ENCODE results near the gene SLC2A1.

Gene SLC2A1

DNA sequence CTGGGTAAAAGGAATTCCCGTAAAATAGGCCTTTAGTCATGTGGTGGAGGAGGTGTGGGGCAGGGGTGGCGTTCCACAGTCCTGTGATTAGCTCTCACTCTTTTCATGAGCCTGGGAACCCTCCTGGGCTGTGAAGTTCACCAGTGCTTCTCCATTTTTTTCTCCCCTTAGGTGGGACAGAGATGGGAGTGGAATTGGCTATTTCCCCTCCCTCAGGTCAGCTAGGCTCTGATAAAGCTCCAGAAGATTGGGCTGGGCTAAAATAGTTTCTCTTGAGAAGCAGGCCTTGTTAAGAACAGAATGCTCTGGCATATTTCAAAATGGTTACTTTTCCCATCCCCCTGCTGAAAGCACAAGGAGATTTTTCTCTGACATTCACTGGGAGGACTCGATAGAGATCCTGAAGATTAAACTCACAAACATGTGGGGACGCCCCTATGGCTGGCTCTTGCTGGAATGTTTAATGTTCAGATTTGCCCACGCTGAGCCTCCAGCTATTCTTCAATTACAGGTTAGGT, 33.4 kb upstream of the SLC2A1 start:
- peaks cover 12% of the 10 kb centered on the region for H3K4me1 Mint-ChIP-seq (ENCODE audit: low read depth)
- H3K27ac Mint-ChIP-seq: no peak overlapping the region
- intact Hi-C loops (cut with micrococcal nuclease): no loop called here
- H3K4me3 Mint-ChIP-seq: no peak overlapping the region
- H3K36me3 Mint-ChIP-seq (ENCODE audit: low read depth): no peaks in the 10 kb centered on the region
- H3K27me3 Mint-ChIP-seq: no peaks in the 10 kb centered on the region
- no peaks in the 10 kb centered on the region for H3K9me3 Mint-ChIP-seq

DNA sequence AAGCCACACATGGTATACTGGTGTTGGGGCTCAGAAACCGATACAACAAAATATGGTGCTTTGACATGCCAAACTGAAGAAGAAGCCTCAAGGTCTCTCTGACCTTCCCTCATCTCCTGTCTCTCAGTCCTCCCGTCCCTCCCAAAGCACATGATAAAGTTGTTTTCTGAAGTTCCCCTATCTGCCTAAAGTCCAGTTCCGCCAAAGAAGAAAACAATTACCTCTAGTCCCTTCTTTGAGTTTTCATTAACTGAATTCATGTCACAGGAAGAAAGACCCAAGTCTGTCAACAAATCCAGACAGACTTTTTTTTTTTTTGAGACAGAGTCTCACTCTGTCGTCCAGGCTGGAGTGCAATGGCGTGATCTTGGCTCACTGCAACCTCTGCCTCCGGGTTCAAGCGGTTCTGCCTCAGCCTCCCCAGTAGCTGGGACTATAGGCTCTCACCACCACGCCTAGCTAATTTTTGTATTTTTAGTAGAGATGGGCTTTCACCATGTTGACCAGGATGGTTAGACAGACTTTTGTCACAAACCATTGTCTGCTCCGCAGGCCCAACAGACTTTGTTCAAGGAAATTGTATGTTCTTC, 32.2 kb upstream of the SLC2A1 start:
- Mint-ChIP-seq H3K9me3 (no peaks in the 10 kb centered on the region), H3K27me3 (no peaks in the 10 kb centered on the region), H3K4me3 (no peak overlapping the region), H3K27ac (no peak overlapping the region), H3K36me3 (ENCODE audit: low read depth) (no peaks in the 10 kb centered on the region), H3K4me1 (ENCODE audit: low read depth) (peaks cover 12% of the 10 kb centered on the region)
- intact Hi-C loops (cut with micrococcal nuclease): no loop called here

DNA sequence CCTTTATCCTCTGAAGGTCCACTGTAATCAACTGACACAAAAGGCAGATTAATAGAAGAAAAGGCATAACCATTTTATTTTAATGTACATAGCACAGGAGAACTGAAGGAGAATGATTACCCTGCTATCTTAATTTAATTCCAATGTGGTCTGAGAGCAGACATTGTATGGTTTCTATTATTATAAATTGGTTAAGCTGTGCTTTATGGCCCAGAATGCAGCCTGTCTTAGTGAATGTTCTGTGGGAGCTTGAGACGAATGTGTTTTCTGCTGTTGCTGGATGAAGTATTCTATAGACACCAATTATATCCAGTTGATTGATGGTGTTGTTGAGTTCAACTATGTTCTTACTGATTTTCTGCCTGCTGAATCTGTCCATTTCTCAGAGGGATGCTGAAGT, 25.0 kb upstream of the SLC2A1 start:
- peaks cover 21% of the 10 kb centered on the region for H3K4me1 Mint-ChIP-seq (ENCODE audit: low read depth)
- intact Hi-C loops (cut with micrococcal nuclease): no loop called here
- no peak overlapping the region for H3K4me3 Mint-ChIP-seq
- no peaks in the 10 kb centered on the region for H3K27me3 Mint-ChIP-seq
- H3K9me3 Mint-ChIP-seq: no peaks in the 10 kb centered on the region
- H3K36me3 Mint-ChIP-seq (ENCODE audit: low read depth): no peaks in the 10 kb centered on the region
- H3K27ac Mint-ChIP-seq: no peak overlapping the region

DNA sequence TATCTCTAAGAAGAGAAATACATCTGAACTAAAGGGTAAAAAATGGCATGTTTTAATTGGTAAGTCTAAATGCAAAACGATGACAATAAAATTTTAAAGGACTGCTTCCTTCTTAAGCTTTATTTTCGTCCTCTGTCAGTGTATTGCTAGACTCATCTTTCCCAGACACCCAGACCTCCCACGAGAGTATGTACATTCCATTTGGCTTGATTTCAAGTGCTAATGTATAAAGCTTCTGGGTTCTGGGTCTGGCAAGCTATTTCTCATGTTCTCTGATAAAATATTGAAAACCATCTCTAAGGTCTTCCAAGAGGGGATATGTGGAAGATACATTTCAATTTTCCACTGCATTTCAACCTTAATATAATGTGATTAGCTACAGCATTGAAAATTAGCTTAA, 24.6 kb upstream of the SLC2A1 start:
- H3K36me3 Mint-ChIP-seq (ENCODE audit: low read depth): no peaks in the 10 kb centered on the region
- H3K9me3 Mint-ChIP-seq: no peaks in the 10 kb centered on the region
- peaks cover 21% of the 10 kb centered on the region for H3K4me1 Mint-ChIP-seq (ENCODE audit: low read depth)
- intact Hi-C loops (cut with micrococcal nuclease): no loop called here
- H3K4me3 Mint-ChIP-seq: no peak overlapping the region
- H3K27ac Mint-ChIP-seq: no peak overlapping the region
- no peaks in the 10 kb centered on the region for H3K27me3 Mint-ChIP-seq

DNA sequence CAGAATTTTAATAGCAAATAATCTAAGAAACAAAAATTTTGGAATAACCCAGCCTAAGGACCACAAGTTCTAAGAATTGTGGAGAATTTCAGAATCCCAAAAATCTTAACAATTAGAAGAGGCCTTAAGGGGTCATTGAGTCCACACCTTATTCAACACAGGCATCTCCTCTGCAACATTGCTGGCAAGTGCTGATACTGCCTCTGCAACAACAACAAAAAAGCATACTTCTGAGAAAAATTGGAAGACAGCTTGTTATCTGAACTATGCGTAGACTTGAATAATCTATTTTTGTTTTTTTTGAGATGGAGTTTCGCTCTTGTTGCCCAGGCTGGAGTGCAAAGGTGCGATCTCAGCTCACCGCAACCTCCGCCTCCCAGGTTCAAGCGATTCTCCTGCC, 24.0 kb upstream of the SLC2A1 start:
- Mint-ChIP-seq H3K36me3 (ENCODE audit: low read depth) (no peaks in the 10 kb centered on the region), H3K4me3 (no peak overlapping the region), H3K27ac (peak overlapping the region; percentile 7), H3K27me3 (no peaks in the 10 kb centered on the region), H3K4me1 (ENCODE audit: low read depth) (peaks cover 21% of the 10 kb centered on the region), H3K9me3 (no peaks in the 10 kb centered on the region)
- intact Hi-C loops (cut with micrococcal nuclease): no loop called here

DNA sequence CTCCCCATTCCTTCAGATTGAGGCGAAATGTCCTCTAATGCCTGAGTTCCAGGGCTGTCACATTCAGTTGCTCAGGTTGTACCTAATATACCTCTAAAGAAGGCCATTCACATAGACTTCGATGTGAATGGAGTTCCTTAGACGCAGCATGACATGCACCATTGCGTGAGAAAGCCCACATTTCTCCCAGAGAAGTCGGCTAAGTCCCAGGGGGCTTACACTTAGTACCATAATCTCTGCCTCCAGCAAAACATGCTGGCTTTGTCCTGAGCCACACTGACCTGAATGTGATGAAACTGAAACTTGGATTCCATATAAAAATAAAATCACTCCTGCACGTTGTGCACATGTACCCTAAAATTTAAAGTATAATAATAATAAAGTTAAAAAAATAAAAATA, 23.2 kb upstream of the SLC2A1 start:
- H3K27me3 Mint-ChIP-seq: no peaks in the 10 kb centered on the region

DNA sequence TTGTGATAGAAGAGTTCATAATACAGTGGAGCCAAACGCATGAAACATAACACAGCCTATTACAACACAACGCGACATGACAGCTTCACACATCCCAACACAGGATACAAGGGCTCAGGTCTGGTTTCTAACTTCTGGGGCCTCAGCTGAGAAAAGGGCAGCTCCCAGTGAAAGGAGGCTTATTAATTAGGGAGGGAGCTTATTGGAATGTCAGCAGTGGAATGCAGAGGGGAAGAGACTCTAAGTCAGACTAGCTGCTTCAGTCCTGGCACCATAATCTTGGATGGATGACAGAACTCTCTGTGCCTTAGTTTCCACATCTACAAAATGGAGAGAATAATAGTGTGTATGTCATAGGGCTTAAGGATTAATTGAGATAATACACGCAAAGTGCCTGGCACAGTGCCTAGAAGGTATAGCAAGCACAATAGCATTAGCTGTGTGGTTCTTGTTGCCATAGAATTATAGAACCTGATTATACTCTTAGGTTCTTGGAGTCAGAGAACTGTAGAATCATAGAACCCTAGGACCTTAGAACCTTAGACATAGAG, 22.7 kb upstream of the SLC2A1 start:
- intact Hi-C loops (cut with micrococcal nuclease): no loop called here
- H3K27me3 Mint-ChIP-seq: no peaks in the 10 kb centered on the region
- H3K4me3 Mint-ChIP-seq: no peak overlapping the region
- peak overlapping the region; percentile 82 for H3K27ac Mint-ChIP-seq
- H3K9me3 Mint-ChIP-seq: no peaks in the 10 kb centered on the region
- H3K4me1 Mint-ChIP-seq (ENCODE audit: low read depth): peaks cover 21% of the 10 kb centered on the region
- no peaks in the 10 kb centered on the region for H3K36me3 Mint-ChIP-seq (ENCODE audit: low read depth)

More for the DNA sequence above, 23.2 kb upstream of the SLC2A1 start:
- H3K9me3 Mint-ChIP-seq: no peaks in the 10 kb centered on the region
- intact Hi-C loops (cut with micrococcal nuclease): no loop called here
- peaks cover 21% of the 10 kb centered on the region for H3K4me1 Mint-ChIP-seq (ENCODE audit: low read depth)
- H3K27ac Mint-ChIP-seq: peak overlapping the region; percentile 7
- no peak overlapping the region for H3K4me3 Mint-ChIP-seq
- no peaks in the 10 kb centered on the region for H3K36me3 Mint-ChIP-seq (ENCODE audit: low read depth)

DNA sequence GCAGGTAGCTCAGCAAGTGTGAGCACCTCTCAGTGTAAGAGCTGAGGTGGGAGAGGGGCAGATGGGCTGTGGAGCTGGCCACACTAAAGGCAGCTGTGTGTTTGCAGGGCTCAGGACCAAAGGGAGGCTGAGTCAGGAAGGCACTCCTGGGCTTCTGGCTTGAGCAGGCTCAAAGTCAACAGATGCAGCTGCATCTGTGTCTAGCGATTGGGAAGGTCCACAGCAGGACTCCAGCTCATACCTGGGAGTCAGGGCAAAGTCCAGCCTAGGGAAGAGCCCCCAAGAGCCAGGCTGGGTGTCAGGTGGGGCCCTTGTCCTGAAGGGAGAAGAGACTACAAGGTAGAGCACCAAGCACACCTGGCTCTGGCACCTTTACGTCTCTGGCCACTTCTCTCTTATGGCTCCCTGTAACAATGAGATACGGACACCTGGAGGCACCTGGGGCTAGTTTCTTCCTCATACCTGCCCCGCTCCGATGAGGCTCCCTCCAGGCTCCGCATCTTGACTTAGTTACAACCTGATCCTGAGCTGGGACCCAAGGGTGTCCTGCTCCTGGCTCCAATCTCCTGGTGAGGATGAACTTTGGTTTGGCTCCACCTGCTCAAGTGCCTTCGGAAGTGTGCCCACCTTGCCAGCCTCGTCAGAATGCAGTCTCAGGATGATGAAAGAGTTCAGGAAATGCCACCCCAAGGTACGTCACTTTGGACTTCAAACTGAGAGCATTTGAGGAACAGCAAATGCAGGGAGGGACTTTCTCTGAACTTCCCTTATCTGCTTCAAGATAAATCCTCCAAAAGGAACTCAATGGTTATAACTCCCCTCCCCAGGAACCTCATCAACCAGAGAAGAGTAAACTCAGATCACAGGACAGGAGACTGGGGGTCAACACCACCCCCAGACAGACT, 21.5 kb upstream of the SLC2A1 start:
- H3K9me3 Mint-ChIP-seq: no peaks in the 10 kb centered on the region
- peak overlapping the region; percentile 82 for H3K27ac Mint-ChIP-seq
- H3K4me1 Mint-ChIP-seq (ENCODE audit: low read depth): peaks cover 28% of the 10 kb centered on the region
- intact Hi-C loops (cut with micrococcal nuclease): no loop called here
- no peaks in the 10 kb centered on the region for H3K27me3 Mint-ChIP-seq
- no peaks in the 10 kb centered on the region for H3K36me3 Mint-ChIP-seq (ENCODE audit: low read depth)
- H3K4me3 Mint-ChIP-seq: no peak overlapping the region

DNA sequence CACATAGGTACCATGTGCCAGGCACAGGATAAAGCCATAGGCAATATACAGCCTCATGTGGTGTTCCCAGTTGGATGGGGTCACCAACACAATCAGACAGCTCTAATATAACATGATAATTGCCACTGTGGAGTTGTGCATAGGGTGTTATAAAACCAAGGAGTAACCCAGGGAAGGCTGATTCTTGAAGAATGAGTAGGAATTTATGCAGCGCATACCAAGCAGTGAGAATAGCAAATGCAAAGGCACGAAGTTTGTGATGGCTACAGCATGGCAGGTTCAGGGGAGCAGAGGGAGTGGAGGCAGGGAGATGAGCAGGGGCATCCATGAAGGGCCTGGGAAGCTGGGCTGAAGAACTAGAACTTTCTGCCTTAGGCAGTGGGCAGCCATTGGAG, 20.4 kb upstream of the SLC2A1 start:
- no peaks in the 10 kb centered on the region for H3K27me3 Mint-ChIP-seq
- H3K27ac Mint-ChIP-seq: peak overlapping the region; percentile 82
- intact Hi-C loops (cut with micrococcal nuclease): no loop called here
- no peak overlapping the region for H3K4me3 Mint-ChIP-seq
- no peaks in the 10 kb centered on the region for H3K36me3 Mint-ChIP-seq (ENCODE audit: low read depth)
- peaks cover 32% of the 10 kb centered on the region for H3K4me1 Mint-ChIP-seq (ENCODE audit: low read depth)
- no peaks in the 10 kb centered on the region for H3K9me3 Mint-ChIP-seq

DNA sequence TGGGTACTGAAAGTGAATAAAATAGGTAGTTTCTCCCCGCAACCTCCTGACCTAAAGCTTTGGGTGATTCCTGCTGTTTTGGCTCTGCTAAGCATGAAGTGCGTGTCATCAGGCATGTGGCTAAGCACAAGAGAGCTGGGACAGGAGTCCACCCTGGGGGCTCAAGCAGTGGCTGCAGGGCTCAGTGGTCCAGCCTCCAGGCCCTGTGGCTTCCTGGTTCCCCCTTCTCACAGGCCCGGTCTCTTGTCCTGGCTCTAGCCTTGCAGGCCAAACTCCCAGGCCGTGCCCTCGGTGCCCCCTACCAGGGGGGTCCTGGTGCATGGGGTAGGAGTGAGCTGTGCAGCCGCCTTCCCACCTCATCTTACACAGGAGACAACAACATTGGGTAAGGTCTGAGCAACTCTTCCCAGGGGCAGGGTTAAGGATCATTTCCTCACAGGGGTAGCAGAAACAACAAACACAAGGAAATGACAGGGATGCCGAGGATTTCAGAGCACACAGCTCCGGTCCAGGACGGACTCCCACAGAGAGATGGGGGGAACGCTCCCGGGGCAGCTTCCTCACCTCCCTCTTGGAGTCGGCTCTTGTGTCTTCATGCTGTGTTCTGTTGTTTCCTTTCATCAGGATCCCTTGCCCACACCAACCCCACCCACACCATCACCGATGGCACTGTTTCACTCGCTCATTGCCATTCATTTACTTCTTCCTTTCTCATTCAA, 19.8 kb upstream of the SLC2A1 start:
- Mint-ChIP-seq H3K27ac (peak overlapping the region; percentile 33), H3K4me1 (ENCODE audit: low read depth) (peaks cover 32% of the 10 kb centered on the region), H3K36me3 (ENCODE audit: low read depth) (no peaks in the 10 kb centered on the region), H3K27me3 (peaks cover 1% of the 10 kb centered on the region), H3K4me3 (no peak overlapping the region), H3K9me3 (no peaks in the 10 kb centered on the region)
- intact Hi-C loops (cut with micrococcal nuclease): no loop called here

DNA sequence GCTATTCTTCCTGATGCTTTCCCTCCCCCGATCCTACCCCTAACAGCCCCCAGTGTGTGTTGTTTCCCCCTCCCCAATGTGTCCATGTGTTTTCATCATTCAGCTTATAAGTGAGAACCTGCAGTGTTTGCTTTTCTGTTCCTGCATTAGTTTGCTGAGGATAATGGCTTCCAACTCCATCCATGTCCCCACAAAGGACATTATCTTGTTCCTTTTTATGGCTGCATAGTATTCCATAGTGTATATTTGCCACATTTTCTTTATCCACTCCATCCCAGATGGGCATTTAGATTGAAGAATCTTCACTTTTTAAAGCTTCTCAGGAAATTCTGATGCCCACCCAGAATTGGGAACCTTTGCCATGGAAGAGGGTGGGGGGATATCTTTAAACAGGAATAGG, 19.0 kb upstream of the SLC2A1 start:
- Mint-ChIP-seq H3K27ac (no peak overlapping the region), H3K36me3 (ENCODE audit: low read depth) (no peaks in the 10 kb centered on the region), H3K9me3 (no peaks in the 10 kb centered on the region), H3K27me3 (peaks cover 1% of the 10 kb centered on the region), H3K4me3 (no peak overlapping the region), H3K4me1 (ENCODE audit: low read depth) (peaks cover 32% of the 10 kb centered on the region)
- intact Hi-C loops (cut with micrococcal nuclease): no loop called here

DNA sequence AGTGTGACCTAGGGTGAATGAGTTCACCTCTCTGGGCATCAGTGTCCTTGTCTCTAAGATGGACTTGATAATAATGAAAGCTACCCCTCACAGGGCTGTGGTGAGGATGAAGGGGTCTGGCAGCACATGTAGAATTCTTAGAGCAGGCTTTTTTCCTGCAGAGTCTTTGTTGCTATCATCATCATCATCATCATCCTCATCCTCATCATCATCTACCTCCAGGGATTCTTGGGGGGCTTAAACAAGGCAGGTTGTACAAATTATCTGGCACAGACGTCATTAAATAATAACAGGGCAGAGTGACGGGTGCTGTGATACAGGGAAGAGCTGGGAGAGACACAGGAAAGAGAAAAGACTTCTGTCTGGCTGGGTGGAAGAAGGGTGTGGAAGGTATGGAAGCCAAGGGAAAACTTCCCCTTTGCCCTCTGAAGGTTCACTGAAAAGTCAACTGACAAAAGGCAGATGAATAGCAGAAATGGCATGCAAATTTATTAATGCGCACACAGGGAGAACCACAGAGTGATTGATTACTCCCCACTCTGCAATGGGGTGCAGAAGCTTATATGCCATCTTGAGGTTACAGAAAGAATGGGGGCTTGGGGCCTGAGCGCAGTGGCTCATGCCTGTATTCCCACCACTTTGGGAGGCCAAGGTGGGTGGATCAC, 17.0 kb upstream of the SLC2A1 start:
- Mint-ChIP-seq H3K27me3 (peaks cover 1% of the 10 kb centered on the region), H3K27ac (no peak overlapping the region), H3K9me3 (no peaks in the 10 kb centered on the region), H3K36me3 (ENCODE audit: low read depth) (no peaks in the 10 kb centered on the region), H3K4me1 (ENCODE audit: low read depth) (peaks cover 25% of the 10 kb centered on the region), H3K4me3 (no peak overlapping the region)
- intact Hi-C loops (cut with micrococcal nuclease): no loop called here

DNA sequence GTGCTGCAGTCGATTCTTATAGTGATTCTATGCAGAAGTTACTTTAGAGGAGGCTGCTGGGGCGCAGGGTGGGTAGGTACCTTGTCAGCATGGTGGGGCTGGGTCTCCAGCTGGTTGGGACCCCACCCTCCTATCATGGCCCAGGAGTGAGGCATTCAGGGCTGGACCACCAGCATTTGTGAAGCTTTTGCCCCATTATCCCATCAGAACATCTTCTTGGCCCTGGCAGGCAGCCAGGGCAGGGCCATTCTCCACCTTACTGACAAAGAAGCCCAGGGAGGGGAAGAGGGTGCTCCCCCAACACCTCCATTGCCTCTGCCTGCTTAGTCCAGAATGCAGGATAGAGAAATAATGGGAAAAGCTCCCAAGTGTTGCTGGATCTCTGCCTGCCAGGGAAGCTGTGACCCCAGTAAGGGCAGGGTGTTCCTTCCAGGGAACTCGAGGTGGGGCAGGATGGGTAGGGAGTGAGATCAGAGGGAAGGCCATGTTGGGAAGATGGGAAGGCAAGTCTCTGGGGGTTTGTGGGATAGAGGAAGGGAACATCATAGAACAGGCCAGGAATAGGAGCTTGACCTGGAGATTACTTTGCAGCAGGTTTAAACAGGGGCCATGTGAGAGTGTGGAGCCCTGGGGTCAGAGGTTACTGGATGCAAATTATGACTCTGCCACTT, 16.2 kb upstream of the SLC2A1 start:
- no peaks in the 10 kb centered on the region for H3K36me3 Mint-ChIP-seq (ENCODE audit: low read depth)
- H3K27me3 Mint-ChIP-seq: peaks cover 1% of the 10 kb centered on the region
- no peaks in the 10 kb centered on the region for H3K9me3 Mint-ChIP-seq
- H3K4me3 Mint-ChIP-seq: no peak overlapping the region
- peak overlapping the region; percentile 31 for H3K27ac Mint-ChIP-seq
- intact Hi-C loops (cut with micrococcal nuclease): no loop called here
- H3K4me1 Mint-ChIP-seq (ENCODE audit: low read depth): peaks cover 17% of the 10 kb centered on the region
